ENCODE data around the gene TIMM23.
"Not testable (repeated sequence)": the region's sequence is repeated elsewhere in the genome, so short reads cannot be mapped to it uniquely, and the experiment has no call there.

The TIMM23 gene

GRCh38 chr10:46048152-46048551 lies 75.9 kb downstream of the TIMM23 start:
- TF ChIP-seq CTCF (IDR thresholded peaks at IDR 0.05; ENCODE audit: extremely low read depth, insufficient read depth, missing control alignments): no peak
- no peak for DNase-seq (ENCODE audit: low spot score)
- in situ Hi-C loops (cut with MboI; ENCODE audit: low pct_unique_long_range_greater_than_20kb, low sequenced_read_pairs, unreplicated experiment): no loop called here

GRCh38 chr10:46049497-46049831 lies 77.2 kb downstream of the TIMM23 start:
- in situ Hi-C loops (cut with MboI; ENCODE audit: low pct_unique_long_range_greater_than_20kb, low sequenced_read_pairs, unreplicated experiment); DNase-seq (ENCODE audit: low spot score): not testable (repeated sequence)

- DNase-seq (ENCODE audit: low spot score): no peak
- no peak for TF ChIP-seq CTCF (IDR thresholded peaks at IDR 0.05; ENCODE audit: extremely low read depth, insufficient read depth, missing control alignments)
- in situ Hi-C loops (cut with MboI; ENCODE audit: low pct_unique_long_range_greater_than_20kb, low sequenced_read_pairs, unreplicated experiment): no loop called here
Measured at GRCh38 chr10:46050941-46051623, 78.8 kb downstream of the TIMM23 start.

GRCh38 chr10:46052057-46052790 lies 79.9 kb downstream of the TIMM23 start:
- no peak for DNase-seq (ENCODE audit: low spot score)
- no peak for TF ChIP-seq CTCF (IDR thresholded peaks at IDR 0.05; ENCODE audit: extremely low read depth, insufficient read depth, missing control alignments)
- in situ Hi-C loops (cut with MboI; ENCODE audit: low pct_unique_long_range_greater_than_20kb, low sequenced_read_pairs, unreplicated experiment): no loop called here

- TF ChIP-seq CTCF (IDR thresholded peaks at IDR 0.05; ENCODE audit: extremely low read depth, insufficient read depth, missing control alignments): no peak
- in situ Hi-C loops (cut with MboI; ENCODE audit: low pct_unique_long_range_greater_than_20kb, low sequenced_read_pairs, unreplicated experiment): no loop called here
- no peak for DNase-seq (ENCODE audit: low spot score)
Measured at GRCh38 chr10:46052791-46053375, 80.6 kb downstream of the TIMM23 start.
